ENCODE measurements around the gene ERLIN1. TPM values are rescaled to one million over a fixed set of nuclear protein-coding genes. Genes with fewer than 3 reads are reported as not detected.

ERLIN1 gene
- total RNA-seq, 3 donors from 2014 or later = 33.4 to 57.9 (median 48.3) TPM

GRCh38 chr10:100194711-100195110 is 8.9 kb upstream of the ERLIN1 start:
- DNase-seq (no peak), ATAC-seq (no peak)
- Histone ChIP-seq H3K36me3 (ENCODE audit: low read depth) (no peaks in the 10 kb centered on the region), H3K4me3 (no peak overlapping the region), H3K4me1 (ENCODE audit: low read depth) (no peaks in the 10 kb centered on the region), H3K9me3 (no peaks in the 10 kb centered on the region)
- no peak for TF ChIP-seq CTCF (IDR thresholded peaks at IDR 0.05)
- intact Hi-C loops (cut with DNase I, micrococcal nuclease) = no loop called here

- ATAC-seq = no peak
- Histone ChIP-seq H3K36me3 (ENCODE audit: low read depth) (no peaks in the 10 kb centered on the region), H3K4me1 (ENCODE audit: low read depth) (peaks cover 1% of the 10 kb centered on the region), H3K4me3 (no peak overlapping the region), H3K9me3 (no peaks in the 10 kb centered on the region)
- DNase-seq = no peak
- intact Hi-C loops (cut with DNase I, micrococcal nuclease) = no loop called here
- TF ChIP-seq CTCF (IDR thresholded peaks at IDR 0.05) = no peak
Observed at GRCh38 chr10:100192350-100192749, 6.5 kb upstream of the ERLIN1 start.

- Histone ChIP-seq H3K9me3 (no peaks in the 10 kb centered on the region), H3K4me3 (peak overlapping the region; percentile 79), H3K36me3 (ENCODE audit: low read depth) (no peaks in the 10 kb centered on the region), H3K4me1 (ENCODE audit: low read depth) (peaks cover 21% of the 10 kb centered on the region)
- TF ChIP-seq CTCF (IDR thresholded peaks at IDR 0.05) = no peak
- DNase-seq (peak; percentile 54 to 69 (median 59)), ATAC-seq (peak; percentile 54)
- intact Hi-C loops (cut with DNase I, micrococcal nuclease) = loop anchor here in 1 of 2 donors (10.0 kb wide), 1 partner anchor 252 kb away; no protein-coding TSS in a partner anchor
Observed at GRCh38 chr10:100186253-100187212, 704 bp upstream of the ERLIN1 start.

GRCh38 chr10:100184840-100185239 is 989 bp downstream of the ERLIN1 start:
- H3K36me3 ChIP-seq (ENCODE audit: low read depth) = no peaks in the 10 kb centered on the region
- DNase-seq (no peak), ATAC-seq (no peak)
- no peak for TF ChIP-seq CTCF (IDR thresholded peaks at IDR 0.05)
- H3K4me1 ChIP-seq (ENCODE audit: low read depth) = peaks cover 29% of the 10 kb centered on the region
- intact Hi-C loops (cut with DNase I, micrococcal nuclease) = loop anchor here in 1 of 2 donors (10.0 kb wide), 1 partner anchor 250 kb away; no protein-coding TSS in a partner anchor
- H3K4me3 ChIP-seq = no peak overlapping the region
- no peaks in the 10 kb centered on the region for H3K9me3 ChIP-seq

GRCh38 chr10:100184426-100184825 is 1.4 kb downstream of the ERLIN1 start:
- Histone ChIP-seq H3K4me3 (no peak overlapping the region), H3K9me3 (no peaks in the 10 kb centered on the region), H3K4me1 (ENCODE audit: low read depth) (peaks cover 31% of the 10 kb centered on the region), H3K36me3 (ENCODE audit: low read depth) (no peaks in the 10 kb centered on the region)
- TF ChIP-seq CTCF (IDR thresholded peaks at IDR 0.05) = no peak
- intact Hi-C loops (cut with DNase I, micrococcal nuclease) = loop anchor here in 1 of 2 donors (10.0 kb wide), 1 partner anchor 250 kb away; no protein-coding TSS in a partner anchor
- ATAC-seq (no peak), DNase-seq (no peak)

All from mucosa of descending colon (tissue), 3 donors.